H1 (cell line): ENCODE data around the gene SERPINA10. TPM values are rescaled to one million over a fixed set of nuclear protein-coding genes. Genes with fewer than 3 reads are reported as not detected.

Source experiments
- CHD1 ChIP-seq: IDR thresholded peaks from 2 replicates; pipeline ENCODE4 v1.6.1; 2012; ENCODE audit warnings: low read depth, low read length, improper control_type of control experiment
- KDM1A ChIP-seq: fragments of 200-600, 300-600 bp; sonication (generic); IDR thresholded peaks from 2 replicates; pipeline ENCODE4 v1.7.1; 2016; ENCODE audit warnings: mild to moderate bottlenecking, low read length, borderline replicate concordance
- MAFK ChIP-seq: IDR thresholded peaks from 2 replicates; pipeline ENCODE4 v1.6.1; 2012; ENCODE audit warnings: low read depth, mild to moderate bottlenecking, improper control_type of control experiment, low read length
- SIX5 ChIP-seq: IDR thresholded peaks from 2 replicates; pipeline ENCODE4 v1.6.1; 2011; ENCODE audit warnings: mild to moderate bottlenecking, low read depth, low read length
- TCF12 ChIP-seq: IDR thresholded peaks from 2 replicates; pipeline ENCODE4 v1.6.1; 2011; ENCODE audit warnings: low read depth, mild to moderate bottlenecking, low read length
- polyA plus RNA-seq, 7 experiments: library from polyadenylated mRNA; depleted of rRNA in 3 of 7; stranded (reverse) in 5 of 7; unstranded in 2 of 7; fragments of >200 nt in 5 of 7; fragments of 200-250 nt in 2 of 7; gene quantifications; 1 replicate in 5 of 7; 2 replicates in 1 of 7; 4 replicates in 1 of 7; pipeline versions ENCODE4 v1.2.1 to v1.2.3, GENCODE V29; 2011 to 2013; ENCODE audit warnings: missing spikeins in 2 of 7, mixed read lengths in 2 of 7
- total RNA-seq: library from RNA; stranded (reverse); fragmentation: NEBNext Ultra II Directional; extraction: Animal tissue kit (Norgen Biotek cat#: 25700); gene quantifications from 2 replicates; pipeline ENCODE4 v1.2.1, GENCODE V29; 2021
- TF ChIP-seq, protein P1 (sequence below): fragments of 300-600 bp; sonication (generic); IDR thresholded peaks from 2 replicates; pipeline ENCODE4 v1.7.1; 2012; ENCODE audit warnings: low read length, moderate library complexity, mild to moderate bottlenecking, inconsistent platforms; ENCODE audit not compliant: insufficient replicate concordance
- TF ChIP-seq, protein P2 (sequence below): IDR thresholded peaks from 2 replicates; pipeline ENCODE4 v1.6.1; 2011; ENCODE audit warnings: low read depth, mild to moderate bottlenecking, low read length; ENCODE audit not compliant: insufficient read depth

SERPINA10 gene
- total and polyA plus RNA-seq, 2 of the 8 experiments (the other 6 are each of a cell fraction or from before 2014, with no cell fraction given) = not detected

- TF ChIP-seq, protein P1, sequence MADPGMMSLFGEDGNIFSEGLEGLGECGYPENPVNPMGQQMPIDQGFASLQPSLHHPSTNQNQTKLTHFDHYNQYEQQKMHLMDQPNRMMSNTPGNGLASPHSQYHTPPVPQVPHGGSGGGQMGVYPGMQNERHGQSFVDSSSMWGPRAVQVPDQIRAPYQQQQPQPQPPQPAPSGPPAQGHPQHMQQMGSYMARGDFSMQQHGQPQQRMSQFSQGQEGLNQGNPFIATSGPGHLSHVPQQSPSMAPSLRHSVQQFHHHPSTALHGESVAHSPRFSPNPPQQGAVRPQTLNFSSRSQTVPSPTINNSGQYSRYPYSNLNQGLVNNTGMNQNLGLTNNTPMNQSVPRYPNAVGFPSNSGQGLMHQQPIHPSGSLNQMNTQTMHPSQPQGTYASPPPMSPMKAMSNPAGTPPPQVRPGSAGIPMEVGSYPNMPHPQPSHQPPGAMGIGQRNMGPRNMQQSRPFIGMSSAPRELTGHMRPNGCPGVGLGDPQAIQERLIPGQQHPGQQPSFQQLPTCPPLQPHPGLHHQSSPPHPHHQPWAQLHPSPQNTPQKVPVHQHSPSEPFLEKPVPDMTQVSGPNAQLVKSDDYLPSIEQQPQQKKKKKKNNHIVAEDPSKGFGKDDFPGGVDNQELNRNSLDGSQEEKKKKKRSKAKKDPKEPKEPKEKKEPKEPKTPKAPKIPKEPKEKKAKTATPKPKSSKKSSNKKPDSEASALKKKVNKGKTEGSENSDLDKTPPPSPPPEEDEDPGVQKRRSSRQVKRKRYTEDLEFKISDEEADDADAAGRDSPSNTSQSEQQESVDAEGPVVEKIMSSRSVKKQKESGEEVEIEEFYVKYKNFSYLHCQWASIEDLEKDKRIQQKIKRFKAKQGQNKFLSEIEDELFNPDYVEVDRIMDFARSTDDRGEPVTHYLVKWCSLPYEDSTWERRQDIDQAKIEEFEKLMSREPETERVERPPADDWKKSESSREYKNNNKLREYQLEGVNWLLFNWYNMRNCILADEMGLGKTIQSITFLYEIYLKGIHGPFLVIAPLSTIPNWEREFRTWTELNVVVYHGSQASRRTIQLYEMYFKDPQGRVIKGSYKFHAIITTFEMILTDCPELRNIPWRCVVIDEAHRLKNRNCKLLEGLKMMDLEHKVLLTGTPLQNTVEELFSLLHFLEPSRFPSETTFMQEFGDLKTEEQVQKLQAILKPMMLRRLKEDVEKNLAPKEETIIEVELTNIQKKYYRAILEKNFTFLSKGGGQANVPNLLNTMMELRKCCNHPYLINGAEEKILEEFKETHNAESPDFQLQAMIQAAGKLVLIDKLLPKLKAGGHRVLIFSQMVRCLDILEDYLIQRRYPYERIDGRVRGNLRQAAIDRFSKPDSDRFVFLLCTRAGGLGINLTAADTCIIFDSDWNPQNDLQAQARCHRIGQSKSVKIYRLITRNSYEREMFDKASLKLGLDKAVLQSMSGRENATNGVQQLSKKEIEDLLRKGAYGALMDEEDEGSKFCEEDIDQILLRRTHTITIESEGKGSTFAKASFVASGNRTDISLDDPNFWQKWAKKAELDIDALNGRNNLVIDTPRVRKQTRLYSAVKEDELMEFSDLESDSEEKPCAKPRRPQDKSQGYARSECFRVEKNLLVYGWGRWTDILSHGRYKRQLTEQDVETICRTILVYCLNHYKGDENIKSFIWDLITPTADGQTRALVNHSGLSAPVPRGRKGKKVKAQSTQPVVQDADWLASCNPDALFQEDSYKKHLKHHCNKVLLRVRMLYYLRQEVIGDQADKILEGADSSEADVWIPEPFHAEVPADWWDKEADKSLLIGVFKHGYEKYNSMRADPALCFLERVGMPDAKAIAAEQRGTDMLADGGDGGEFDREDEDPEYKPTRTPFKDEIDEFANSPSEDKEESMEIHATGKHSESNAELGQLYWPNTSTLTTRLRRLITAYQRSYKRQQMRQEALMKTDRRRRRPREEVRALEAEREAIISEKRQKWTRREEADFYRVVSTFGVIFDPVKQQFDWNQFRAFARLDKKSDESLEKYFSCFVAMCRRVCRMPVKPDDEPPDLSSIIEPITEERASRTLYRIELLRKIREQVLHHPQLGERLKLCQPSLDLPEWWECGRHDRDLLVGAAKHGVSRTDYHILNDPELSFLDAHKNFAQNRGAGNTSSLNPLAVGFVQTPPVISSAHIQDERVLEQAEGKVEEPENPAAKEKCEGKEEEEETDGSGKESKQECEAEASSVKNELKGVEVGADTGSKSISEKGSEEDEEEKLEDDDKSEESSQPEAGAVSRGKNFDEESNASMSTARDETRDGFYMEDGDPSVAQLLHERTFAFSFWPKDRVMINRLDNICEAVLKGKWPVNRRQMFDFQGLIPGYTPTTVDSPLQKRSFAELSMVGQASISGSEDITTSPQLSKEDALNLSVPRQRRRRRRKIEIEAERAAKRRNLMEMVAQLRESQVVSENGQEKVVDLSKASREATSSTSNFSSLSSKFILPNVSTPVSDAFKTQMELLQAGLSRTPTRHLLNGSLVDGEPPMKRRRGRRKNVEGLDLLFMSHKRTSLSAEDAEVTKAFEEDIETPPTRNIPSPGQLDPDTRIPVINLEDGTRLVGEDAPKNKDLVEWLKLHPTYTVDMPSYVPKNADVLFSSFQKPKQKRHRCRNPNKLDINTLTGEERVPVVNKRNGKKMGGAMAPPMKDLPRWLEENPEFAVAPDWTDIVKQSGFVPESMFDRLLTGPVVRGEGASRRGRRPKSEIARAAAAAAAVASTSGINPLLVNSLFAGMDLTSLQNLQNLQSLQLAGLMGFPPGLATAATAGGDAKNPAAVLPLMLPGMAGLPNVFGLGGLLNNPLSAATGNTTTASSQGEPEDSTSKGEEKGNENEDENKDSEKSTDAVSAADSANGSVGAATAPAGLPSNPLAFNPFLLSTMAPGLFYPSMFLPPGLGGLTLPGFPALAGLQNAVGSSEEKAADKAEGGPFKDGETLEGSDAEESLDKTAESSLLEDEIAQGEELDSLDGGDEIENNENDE = no peak
- TF ChIP-seq CHD1 (no peak), KDM1A (no peak), MAFK (no peak), TCF12 (no peak), SIX5 (no peak)
- TF ChIP-seq, protein P2, sequence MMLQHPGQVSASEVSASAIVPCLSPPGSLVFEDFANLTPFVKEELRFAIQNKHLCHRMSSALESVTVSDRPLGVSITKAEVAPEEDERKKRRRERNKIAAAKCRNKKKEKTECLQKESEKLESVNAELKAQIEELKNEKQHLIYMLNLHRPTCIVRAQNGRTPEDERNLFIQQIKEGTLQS = no peak
These were observed 7.9 kb downstream of the SERPINA10 start (continued) for GRCh38 chr14:94285158-94285557.
